Measurements from ENCODE around the gene PTBP3. TPM values are rescaled to one million over a fixed set of nuclear protein-coding genes. Genes with fewer than 3 reads are reported as not detected.

The PTBP3 gene
- total RNA-seq, 3 donors from 2014 or later: 73.1 to 81.1 (median 73.5) TPM

DNA sequence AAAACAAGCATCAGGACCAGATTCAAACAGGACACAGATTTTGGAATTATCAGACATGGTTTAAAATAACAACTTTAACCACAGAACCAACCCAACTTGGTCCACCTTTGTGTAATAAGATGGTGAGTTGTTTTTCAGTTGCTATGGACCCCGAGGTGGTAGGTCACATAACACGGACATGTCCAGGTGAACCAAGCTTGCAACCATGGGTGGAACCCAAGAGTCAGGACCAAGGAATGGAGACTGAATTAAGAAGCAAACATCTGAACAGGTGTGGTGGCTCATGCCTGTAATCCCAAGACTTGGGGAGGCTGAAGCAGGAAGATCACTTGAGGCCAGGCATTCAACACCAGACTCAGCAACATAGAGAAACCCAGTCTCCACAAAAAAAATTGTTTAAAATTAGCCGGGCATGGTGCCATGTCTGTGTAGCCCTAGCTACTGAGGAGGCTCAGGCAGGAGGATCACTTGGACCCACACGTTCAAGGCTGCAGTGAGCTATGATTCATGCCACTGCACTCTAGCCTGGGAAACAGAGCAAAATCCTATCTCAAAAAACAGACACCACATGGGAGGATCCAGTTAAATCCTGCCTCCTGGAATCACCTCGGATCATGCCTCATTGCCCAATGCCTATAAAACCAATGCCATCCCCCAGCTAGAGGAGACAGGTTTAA is 10.6 kb downstream of the PTBP3 start:
- Mint-ChIP-seq H3K4me1 (ENCODE audit: low read depth) (peaks cover 70% of the 10 kb centered on the region), H3K9me3 (peaks cover 9% of the 10 kb centered on the region), H3K27me3 (ENCODE audit: low read depth) (no peaks in the 10 kb centered on the region), H3K36me3 (ENCODE audit: insufficient read depth) (peaks cover 35% of the 10 kb centered on the region), H3K4me3 (no peak overlapping the region)
- no peak for DNase-seq
- no peak for ATAC-seq

DNA sequence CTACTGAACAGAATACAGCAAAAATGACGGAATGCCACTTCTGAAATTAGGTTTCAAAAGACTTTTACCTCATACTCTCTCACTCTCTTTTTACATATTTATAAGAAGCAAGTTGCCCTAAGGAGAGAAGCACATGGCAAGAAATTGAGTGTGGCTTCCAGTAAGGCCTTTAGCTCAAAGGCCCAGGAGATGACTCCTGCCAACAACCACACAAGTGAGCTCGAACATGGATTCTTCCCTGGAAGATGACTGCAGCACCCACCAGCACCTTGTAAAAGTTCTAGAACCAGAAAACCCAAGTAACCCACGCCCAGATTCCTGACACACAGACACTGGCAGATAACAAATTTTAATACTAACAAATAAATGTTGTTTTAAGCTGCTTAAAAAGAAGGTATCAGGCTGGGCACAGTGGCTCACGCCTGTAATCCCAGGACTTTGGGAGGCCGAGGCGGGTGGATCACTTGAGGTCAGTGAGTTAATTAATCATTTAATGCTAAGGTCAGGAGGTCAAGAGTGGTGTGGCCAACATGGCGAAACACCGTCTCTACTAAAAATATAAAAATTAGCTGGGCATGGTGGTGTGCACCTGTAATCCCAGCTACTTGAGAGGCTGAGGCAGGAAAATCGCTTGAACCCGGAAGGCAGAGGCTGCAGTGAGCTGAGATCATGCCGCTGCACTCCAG is 17.0 kb downstream of the PTBP3 start:
- Mint-ChIP-seq H3K4me1 (ENCODE audit: low read depth) (peaks cover 71% of the 10 kb centered on the region), H3K4me3 (peak overlapping the region; percentile 37), H3K9me3 (no peaks in the 10 kb centered on the region), H3K27me3 (ENCODE audit: low read depth) (no peaks in the 10 kb centered on the region), H3K36me3 (ENCODE audit: insufficient read depth) (peaks cover 10% of the 10 kb centered on the region)
- DNase-seq (no peak), ATAC-seq (no peak)

GRCh38 chr9:112315331-112316257 is 17.8 kb downstream of the PTBP3 start:
- peaks cover 75% of the 10 kb centered on the region for H3K4me1 Mint-ChIP-seq (ENCODE audit: low read depth)
- DNase-seq (no peak), ATAC-seq (no peak)
- no peak overlapping the region for H3K4me3 Mint-ChIP-seq
- H3K9me3 Mint-ChIP-seq: no peaks in the 10 kb centered on the region
- no peaks in the 10 kb centered on the region for H3K27me3 Mint-ChIP-seq (ENCODE audit: low read depth)
- peaks cover 11% of the 10 kb centered on the region for H3K36me3 Mint-ChIP-seq (ENCODE audit: insufficient read depth)

- no peak for DNase-seq
- Mint-ChIP-seq H3K36me3 (ENCODE audit: insufficient read depth) (peaks cover 10% of the 10 kb centered on the region), H3K4me1 (ENCODE audit: low read depth) (peaks cover 62% of the 10 kb centered on the region), H3K27me3 (ENCODE audit: low read depth) (no peaks in the 10 kb centered on the region), H3K9me3 (no peaks in the 10 kb centered on the region), H3K4me3 (no peak overlapping the region)
- no peak for ATAC-seq
Observed at GRCh38 chr9:112312139-112312538, 21.3 kb downstream of the PTBP3 start.

DNA sequence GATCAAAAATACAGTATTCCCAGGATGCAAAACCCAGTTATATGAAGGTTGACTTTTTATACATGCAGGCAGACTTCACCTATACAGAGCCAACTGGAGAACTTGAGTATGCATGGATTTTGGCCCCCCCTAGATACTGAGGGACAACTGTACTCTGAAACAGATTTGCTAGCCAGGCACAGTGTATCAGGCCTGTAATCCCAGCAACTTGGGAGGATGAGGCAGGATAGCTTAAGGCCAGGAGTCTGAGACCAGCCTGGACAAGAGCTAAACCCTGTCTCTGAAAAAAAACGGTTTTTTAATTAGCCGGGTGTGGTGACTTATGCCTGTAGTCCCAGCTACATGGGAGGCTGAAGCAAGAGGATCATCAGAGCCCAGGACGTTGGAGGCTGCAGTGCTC is 21.9 kb downstream of the PTBP3 start:
- Mint-ChIP-seq H3K4me1 (ENCODE audit: low read depth) (peaks cover 57% of the 10 kb centered on the region), H3K36me3 (ENCODE audit: insufficient read depth) (peaks cover 10% of the 10 kb centered on the region), H3K27me3 (ENCODE audit: low read depth) (no peaks in the 10 kb centered on the region), H3K9me3 (no peaks in the 10 kb centered on the region), H3K4me3 (no peak overlapping the region)
- no peak for ATAC-seq
- DNase-seq: no peak

DNA sequence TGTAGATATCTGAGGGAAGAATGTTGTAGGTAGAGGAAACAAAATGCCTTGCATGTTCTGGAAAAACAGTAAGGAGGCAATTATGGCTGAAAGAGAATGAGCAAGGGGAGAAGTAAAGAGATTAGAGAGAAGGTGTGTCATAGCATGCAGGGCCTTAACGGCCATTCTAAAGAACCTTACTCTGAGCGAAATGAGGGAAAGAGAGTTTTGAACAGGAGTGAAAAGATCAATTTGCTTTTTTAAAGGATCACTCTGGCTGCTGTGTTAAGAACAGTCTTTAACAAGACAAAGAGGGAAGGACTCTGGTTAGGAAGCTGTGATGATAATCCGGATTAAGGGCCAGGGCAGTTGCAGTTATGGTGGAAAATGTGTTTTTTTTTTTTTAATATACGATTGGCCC is 22.6 kb downstream of the PTBP3 start:
- no peaks in the 10 kb centered on the region for H3K9me3 Mint-ChIP-seq
- DNase-seq (no peak), ATAC-seq (no peak)
- H3K4me3 Mint-ChIP-seq: no peak overlapping the region
- H3K36me3 Mint-ChIP-seq (ENCODE audit: insufficient read depth): peaks cover 10% of the 10 kb centered on the region
- H3K4me1 Mint-ChIP-seq (ENCODE audit: low read depth): peaks cover 51% of the 10 kb centered on the region
- no peaks in the 10 kb centered on the region for H3K27me3 Mint-ChIP-seq (ENCODE audit: low read depth)

GRCh38 chr9:112308588-112308987 is 24.8 kb downstream of the PTBP3 start:
- Mint-ChIP-seq H3K36me3 (ENCODE audit: insufficient read depth) (peaks cover 10% of the 10 kb centered on the region), H3K27me3 (ENCODE audit: low read depth) (no peaks in the 10 kb centered on the region), H3K4me1 (ENCODE audit: low read depth) (peaks cover 37% of the 10 kb centered on the region), H3K9me3 (no peaks in the 10 kb centered on the region), H3K4me3 (no peak overlapping the region)
- ATAC-seq (no peak), DNase-seq (no peak)

GRCh38 chr9:112301420-112301819 is 32.0 kb downstream of the PTBP3 start:
- peak; percentile 38 to 57 for ATAC-seq
- H3K9me3 Mint-ChIP-seq: no peaks in the 10 kb centered on the region
- DNase-seq: no peak
- peaks cover 49% of the 10 kb centered on the region for H3K4me1 Mint-ChIP-seq (ENCODE audit: low read depth)
- H3K4me3 Mint-ChIP-seq: no peak overlapping the region
- H3K27me3 Mint-ChIP-seq (ENCODE audit: low read depth): no peaks in the 10 kb centered on the region
- H3K36me3 Mint-ChIP-seq (ENCODE audit: insufficient read depth): peaks cover 11% of the 10 kb centered on the region

- peaks cover 51% of the 10 kb centered on the region for H3K4me1 Mint-ChIP-seq (ENCODE audit: low read depth)
- H3K36me3 Mint-ChIP-seq (ENCODE audit: insufficient read depth): peaks cover 18% of the 10 kb centered on the region
- no peaks in the 10 kb centered on the region for H3K27me3 Mint-ChIP-seq (ENCODE audit: low read depth)
- ATAC-seq (no peak), DNase-seq (no peak)
- no peak overlapping the region for H3K4me3 Mint-ChIP-seq
- no peaks in the 10 kb centered on the region for H3K9me3 Mint-ChIP-seq
Observed at GRCh38 chr9:112299514-112299913, 33.9 kb downstream of the PTBP3 start.

DNA sequence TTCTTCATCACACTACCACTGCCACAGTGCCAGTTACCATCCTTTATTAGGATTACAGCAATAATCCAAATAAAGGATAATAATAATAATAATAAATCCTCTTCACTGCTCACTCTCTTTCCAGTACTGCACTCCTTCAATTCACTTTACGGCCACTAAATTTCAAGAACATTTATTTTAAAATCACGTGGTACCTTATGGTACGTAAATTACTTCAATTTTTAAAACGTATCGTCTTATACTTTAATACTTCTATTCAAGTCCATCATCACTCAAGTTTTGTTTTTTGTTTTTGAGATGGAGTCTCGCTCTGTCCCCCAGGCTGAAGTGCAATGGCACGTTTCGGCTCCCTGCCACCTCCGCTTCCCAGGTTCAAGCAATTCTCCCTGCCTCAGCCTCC is 36.5 kb downstream of the PTBP3 start:
- Mint-ChIP-seq H3K9me3 (no peaks in the 10 kb centered on the region), H3K4me3 (no peak overlapping the region), H3K4me1 (ENCODE audit: low read depth) (peaks cover 48% of the 10 kb centered on the region), H3K27me3 (ENCODE audit: low read depth) (no peaks in the 10 kb centered on the region), H3K36me3 (ENCODE audit: insufficient read depth) (peaks cover 28% of the 10 kb centered on the region)
- ATAC-seq (no peak), DNase-seq (no peak)

- DNase-seq: no peak
- Mint-ChIP-seq H3K9me3 (no peaks in the 10 kb centered on the region), H3K4me1 (ENCODE audit: low read depth) (peaks cover 45% of the 10 kb centered on the region), H3K27me3 (ENCODE audit: low read depth) (no peaks in the 10 kb centered on the region), H3K36me3 (ENCODE audit: insufficient read depth) (peaks cover 36% of the 10 kb centered on the region), H3K4me3 (no peak overlapping the region)
- ATAC-seq: no peak
Observed at GRCh38 chr9:112295174-112295573, 38.2 kb downstream of the PTBP3 start.

DNA sequence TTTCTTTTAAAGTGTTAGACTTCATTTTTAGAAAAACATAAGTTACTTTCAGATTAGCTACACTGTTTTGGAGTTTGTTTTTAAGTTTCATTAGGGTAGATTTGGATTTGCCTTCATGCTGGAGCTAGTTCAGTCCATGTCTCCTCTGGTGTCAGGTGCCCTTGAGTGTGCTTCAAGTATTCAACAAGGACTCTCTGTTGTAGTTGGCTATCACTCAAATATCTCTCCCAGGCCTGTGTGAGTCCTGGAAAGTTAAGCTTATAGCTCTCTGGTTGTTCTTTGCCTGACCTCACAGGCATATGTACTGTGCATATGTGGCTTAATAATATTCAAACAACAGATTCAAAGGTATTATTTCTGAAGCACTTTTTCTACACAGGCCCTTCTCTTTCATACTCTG is 45.4 kb downstream of the PTBP3 start:
- peaks cover 20% of the 10 kb centered on the region for H3K9me3 Mint-ChIP-seq
- no peak overlapping the region for H3K4me3 Mint-ChIP-seq
- ATAC-seq (no peak), DNase-seq (no peak)
- H3K4me1 Mint-ChIP-seq (ENCODE audit: low read depth): peaks cover 27% of the 10 kb centered on the region
- peaks cover 57% of the 10 kb centered on the region for H3K36me3 Mint-ChIP-seq (ENCODE audit: insufficient read depth)
- no peaks in the 10 kb centered on the region for H3K27me3 Mint-ChIP-seq (ENCODE audit: low read depth)

DNA sequence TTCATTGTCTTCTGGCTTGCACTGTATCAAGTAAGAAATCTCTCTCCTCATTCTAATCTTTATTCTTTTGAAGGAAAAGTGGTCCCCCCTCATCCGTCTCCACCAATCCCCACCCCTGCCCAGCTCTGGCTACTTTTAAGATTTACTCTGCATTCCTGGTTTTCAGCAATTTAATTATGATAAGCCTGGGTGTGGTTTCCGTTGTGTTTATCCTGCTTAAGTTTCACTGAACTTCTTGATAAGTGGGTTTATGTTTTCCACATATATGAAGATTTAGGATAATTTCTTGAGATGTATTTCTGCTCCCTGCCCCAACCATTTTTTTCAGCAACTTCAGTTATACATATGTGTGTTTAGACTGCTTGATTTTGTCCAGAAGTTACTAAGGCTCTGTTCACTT is 46.5 kb downstream of the PTBP3 start:
- no peak for DNase-seq
- Mint-ChIP-seq H3K4me3 (no peak overlapping the region), H3K9me3 (peaks cover 22% of the 10 kb centered on the region), H3K4me1 (ENCODE audit: low read depth) (peaks cover 29% of the 10 kb centered on the region), H3K36me3 (ENCODE audit: insufficient read depth) (peaks cover 52% of the 10 kb centered on the region), H3K27me3 (ENCODE audit: low read depth) (no peaks in the 10 kb centered on the region)
- no peak for ATAC-seq

DNA sequence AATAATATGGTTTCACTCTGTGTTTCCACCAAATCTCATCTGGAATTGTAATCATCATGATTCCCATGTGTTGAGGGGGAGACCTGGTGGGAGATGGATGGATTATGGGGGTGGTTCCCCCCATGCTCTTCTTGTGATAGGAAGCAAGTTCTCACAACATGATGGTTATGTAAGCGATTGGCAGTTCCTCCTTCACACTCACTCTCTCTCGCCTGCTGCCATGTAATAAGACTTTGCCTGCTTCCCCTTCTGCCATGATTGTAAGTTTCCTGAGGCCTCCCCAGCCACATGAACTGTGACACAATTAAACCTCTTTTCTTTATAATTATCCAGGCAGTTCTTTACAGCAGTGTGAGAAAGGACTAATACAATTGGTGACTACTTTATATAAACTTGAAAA is 48.4 kb downstream of the PTBP3 start:
- ATAC-seq (no peak), DNase-seq (no peak)
- peaks cover 28% of the 10 kb centered on the region for H3K4me1 Mint-ChIP-seq (ENCODE audit: low read depth)
- no peaks in the 10 kb centered on the region for H3K27me3 Mint-ChIP-seq (ENCODE audit: low read depth)
- H3K36me3 Mint-ChIP-seq (ENCODE audit: insufficient read depth): peaks cover 49% of the 10 kb centered on the region
- H3K4me3 Mint-ChIP-seq: no peak overlapping the region
- H3K9me3 Mint-ChIP-seq: peaks cover 22% of the 10 kb centered on the region
